Measurements from ENCODE around the gene NINJ1.
"Not testable (repeated sequence)": the region's sequence is repeated elsewhere in the genome, so short reads cannot be mapped to it uniquely, and the experiment has no call there.

The NINJ1 gene

DNA sequence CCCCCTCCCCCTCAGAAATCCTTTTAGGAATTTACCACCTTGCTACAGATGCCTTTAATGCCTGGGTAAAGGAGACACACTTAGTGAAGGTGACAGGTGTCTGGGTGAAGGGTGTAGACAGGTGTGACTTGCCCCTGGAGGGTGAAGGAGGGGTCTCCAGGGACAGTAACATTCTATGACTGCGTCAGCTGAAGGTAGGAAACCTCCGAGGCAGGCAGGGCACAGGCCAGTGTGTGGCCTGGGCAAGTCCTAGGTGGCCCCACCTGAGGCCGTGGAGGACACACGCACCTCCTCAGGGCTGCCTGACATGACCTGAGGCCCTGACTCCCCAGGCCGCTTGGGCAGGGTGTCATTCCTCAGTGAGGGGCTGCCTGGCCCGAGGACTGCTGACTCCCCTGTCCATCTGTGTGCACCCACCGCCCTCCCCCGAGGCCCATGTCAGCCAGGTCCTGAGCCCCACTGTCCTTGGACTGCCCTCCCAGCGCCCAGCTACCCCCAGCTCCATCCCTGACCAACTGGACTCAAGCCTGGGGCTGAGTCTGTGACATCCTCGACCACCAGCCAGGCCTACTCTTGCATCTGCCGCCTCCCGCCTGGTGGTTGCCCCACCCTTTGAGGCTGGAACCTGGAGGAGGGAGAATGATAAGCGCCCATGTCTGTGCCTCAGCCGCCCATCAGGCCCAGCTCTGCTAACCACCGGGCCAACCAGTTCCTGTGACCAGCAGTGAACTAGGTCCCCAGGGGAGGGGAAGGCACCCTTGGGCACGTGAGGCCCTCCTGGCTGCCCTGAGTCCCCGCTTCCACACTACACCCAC is 19.7 kb downstream of the NINJ1 start:
- Histone ChIP-seq H3K27me3 (ENCODE audit: control insufficient read depth, insufficient read depth, low read length) (no peaks in the 10 kb centered on the region), H3K9ac (ENCODE audit: low read depth, low read length) (no peak overlapping the region), H3K4me3 (ENCODE audit: low read depth, low read length) (no peak overlapping the region), H3K9me3 (ENCODE audit: control insufficient read depth, insufficient read depth, low read length) (no peaks in the 10 kb centered on the region), H3K4me1 (ENCODE audit: control insufficient read depth, insufficient read depth, low read length) (peaks cover 3% of the 10 kb centered on the region), H3K36me3 (ENCODE audit: control insufficient read depth, insufficient read depth, low read length) (peaks cover 7% of the 10 kb centered on the region)

DNA sequence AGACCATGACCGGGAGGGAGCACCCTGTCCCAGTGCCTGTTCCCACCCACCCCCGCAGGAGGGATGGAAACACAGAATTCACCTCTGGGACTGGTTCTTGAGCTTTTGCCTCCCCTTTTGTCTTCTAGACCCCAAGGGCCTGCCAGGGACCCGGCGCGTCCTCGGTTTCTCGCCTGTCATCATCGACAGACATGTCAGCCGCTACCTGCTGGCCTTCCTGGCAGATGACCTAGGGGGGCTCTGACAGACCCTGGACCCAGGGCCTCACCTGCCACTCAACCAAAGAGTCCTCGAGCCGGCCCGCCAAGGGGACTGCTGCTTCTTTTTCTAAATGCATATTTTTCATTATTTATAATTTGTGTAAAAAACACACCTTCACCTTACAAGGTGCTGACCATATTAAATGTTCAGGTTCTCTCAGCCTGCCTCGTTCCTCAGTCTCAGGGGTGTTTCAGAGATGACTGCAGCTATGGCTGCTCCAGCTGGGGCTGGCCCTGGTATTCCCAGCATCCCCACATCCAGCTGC is 21.1 kb downstream of the NINJ1 start:
- Histone ChIP-seq H3K4me3 (ENCODE audit: low read depth, low read length) (no peak overlapping the region), H3K4me1 (ENCODE audit: control insufficient read depth, insufficient read depth, low read length) (peaks cover 3% of the 10 kb centered on the region), H3K9ac (ENCODE audit: low read depth, low read length) (no peak overlapping the region), H3K9me3 (ENCODE audit: control insufficient read depth, insufficient read depth, low read length) (no peaks in the 10 kb centered on the region), H3K36me3 (ENCODE audit: control insufficient read depth, insufficient read depth, low read length) (peaks cover 7% of the 10 kb centered on the region), H3K27me3 (ENCODE audit: control insufficient read depth, insufficient read depth, low read length) (no peaks in the 10 kb centered on the region)

DNA sequence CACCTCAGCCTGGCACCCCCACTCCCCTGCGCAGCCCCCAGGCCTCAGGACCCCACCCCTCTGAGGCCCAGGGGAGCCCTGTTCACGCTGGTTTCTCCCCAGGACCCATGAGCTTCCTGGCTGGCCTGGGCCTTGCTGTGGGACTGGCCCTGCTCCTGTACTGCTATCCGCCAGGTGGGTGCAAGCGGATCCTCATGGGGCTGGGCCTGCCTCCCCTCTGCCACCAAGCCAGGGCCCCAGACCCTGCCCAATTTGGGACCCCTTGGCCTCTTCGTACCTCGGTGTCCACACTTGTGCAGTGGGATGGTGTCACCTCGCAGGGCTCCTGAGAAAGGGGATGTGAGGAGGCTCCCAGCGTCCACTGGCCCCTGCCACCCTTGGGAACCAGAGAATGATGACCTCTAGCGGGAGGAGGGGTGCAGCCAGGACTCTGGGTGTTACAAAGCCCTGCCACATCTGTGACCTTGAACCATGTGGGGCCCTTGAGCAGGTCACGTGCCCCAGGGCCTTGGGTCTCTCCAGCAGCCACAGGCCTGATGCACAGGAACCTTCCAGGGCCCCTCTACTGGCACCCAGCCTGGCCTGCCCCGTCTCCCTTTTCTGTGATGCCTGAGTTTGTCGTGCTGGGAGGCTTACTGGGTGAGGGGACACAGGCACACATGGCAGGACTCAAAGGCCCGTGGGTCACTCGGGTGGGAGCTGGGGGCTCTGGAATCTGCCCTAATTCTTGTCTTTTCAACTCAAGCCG is 21.8 kb downstream of the NINJ1 start:
- Histone ChIP-seq H3K4me3 (ENCODE audit: low read depth, low read length) (no peak overlapping the region), H3K4me1 (ENCODE audit: control insufficient read depth, insufficient read depth, low read length) (peaks cover 3% of the 10 kb centered on the region), H3K27me3 (ENCODE audit: control insufficient read depth, insufficient read depth, low read length) (no peaks in the 10 kb centered on the region), H3K9ac (ENCODE audit: low read depth, low read length) (no peak overlapping the region), H3K36me3 (ENCODE audit: control insufficient read depth, insufficient read depth, low read length) (peaks cover 7% of the 10 kb centered on the region), H3K9me3 (ENCODE audit: control insufficient read depth, insufficient read depth, low read length) (no peaks in the 10 kb centered on the region)

DNA sequence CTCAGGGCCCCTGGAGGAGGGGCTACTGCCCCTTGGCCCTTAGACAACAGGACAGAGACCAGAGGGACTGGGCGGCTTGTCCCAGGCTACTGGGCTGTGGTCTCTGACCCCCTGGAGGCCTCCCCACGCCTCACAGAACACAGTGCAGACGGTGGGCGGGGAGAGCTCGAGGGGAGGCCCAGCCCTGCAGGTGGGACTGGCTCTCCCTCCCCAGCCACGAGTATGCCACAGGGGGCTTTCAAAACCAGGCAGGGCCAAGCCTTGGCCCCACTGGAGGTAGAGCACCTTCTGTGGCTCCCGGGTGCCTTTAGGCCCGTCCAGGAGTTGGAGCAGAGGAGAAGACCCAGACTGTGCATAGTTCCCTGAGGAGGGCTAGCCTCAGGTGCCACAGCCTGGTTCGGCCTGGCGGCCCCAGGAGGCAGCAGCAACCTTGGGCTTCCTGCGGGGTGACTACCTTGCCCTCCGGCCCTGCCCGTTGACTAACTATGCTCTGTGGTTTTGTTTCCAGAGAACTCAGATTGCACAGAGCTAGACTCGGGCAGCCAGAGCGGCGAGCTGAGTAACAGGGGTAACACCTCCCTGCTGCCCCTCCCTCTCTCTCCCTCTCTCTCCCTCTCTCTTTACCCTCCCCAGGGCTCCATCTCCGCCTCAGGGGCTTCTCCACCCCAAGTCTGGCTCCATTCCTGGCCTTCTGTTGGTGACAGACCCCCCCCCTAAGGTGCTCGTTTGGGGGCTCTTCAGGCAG is 22.5 kb downstream of the NINJ1 start:
- peaks cover 3% of the 10 kb centered on the region for H3K4me1 ChIP-seq (ENCODE audit: control insufficient read depth, insufficient read depth, low read length)
- no peak overlapping the region for H3K9ac ChIP-seq (ENCODE audit: low read depth, low read length)
- H3K36me3 ChIP-seq (ENCODE audit: control insufficient read depth, insufficient read depth, low read length), result peaks cover 7% of the 10 kb centered on the region
- H3K9me3 ChIP-seq (ENCODE audit: control insufficient read depth, insufficient read depth, low read length), result no peaks in the 10 kb centered on the region
- H3K4me3 ChIP-seq (ENCODE audit: low read depth, low read length), result no peak overlapping the region
- no peaks in the 10 kb centered on the region for H3K27me3 ChIP-seq (ENCODE audit: control insufficient read depth, insufficient read depth, low read length)

DNA sequence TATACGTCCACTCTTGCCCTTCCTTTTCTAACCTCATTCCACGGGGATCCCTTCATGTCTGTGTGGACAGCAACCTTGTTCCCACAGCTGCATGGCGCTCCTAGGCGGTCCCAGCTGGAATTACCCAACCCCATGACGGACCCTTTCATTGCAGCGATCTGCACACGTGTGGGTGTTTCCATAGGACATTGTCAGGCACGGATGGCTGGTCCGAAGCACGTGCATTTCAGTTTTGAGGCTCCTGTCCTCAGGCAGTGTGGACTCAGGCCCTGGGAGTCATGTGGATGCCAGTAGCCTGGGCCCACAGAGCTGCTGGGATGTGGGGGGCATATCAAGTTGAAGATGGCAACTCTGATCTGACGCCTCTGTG is 23.1 kb downstream of the NINJ1 start:
- no peak overlapping the region for H3K4me3 ChIP-seq (ENCODE audit: low read depth, low read length)
- no peak overlapping the region for H3K9ac ChIP-seq (ENCODE audit: low read depth, low read length)
- H3K4me1 ChIP-seq (ENCODE audit: control insufficient read depth, insufficient read depth, low read length), result no peaks in the 10 kb centered on the region
- peaks cover 7% of the 10 kb centered on the region for H3K36me3 ChIP-seq (ENCODE audit: control insufficient read depth, insufficient read depth, low read length)
- no peaks in the 10 kb centered on the region for H3K27me3 ChIP-seq (ENCODE audit: control insufficient read depth, insufficient read depth, low read length)
- H3K9me3 ChIP-seq (ENCODE audit: control insufficient read depth, insufficient read depth, low read length), result no peaks in the 10 kb centered on the region

DNA sequence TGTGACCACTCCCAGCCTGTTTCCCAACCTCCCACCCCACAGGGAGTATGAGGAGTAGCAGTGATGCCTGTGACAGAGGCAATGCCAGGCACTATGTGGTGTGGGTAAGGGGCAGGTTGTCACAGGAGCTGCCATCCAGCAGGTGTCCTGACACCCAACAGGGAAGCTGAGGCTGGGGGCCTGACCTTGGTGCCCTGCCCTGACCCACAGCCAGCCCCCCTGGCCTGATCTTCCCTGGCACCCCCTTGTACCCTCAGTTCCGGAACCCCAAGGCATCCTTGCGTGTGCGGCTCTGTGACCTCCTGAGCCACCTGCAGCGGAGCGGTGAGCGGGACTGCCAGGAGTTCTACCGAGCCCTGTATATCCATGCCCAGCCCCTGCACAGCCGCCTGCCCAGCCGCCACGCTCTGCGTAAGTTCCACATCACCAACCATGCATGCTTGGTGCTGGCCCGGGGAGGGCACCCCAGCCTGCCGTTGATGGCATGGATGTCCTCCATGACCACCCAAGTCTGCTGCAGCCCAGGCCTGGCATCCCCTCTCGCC is 23.7 kb downstream of the NINJ1 start:
- Histone ChIP-seq H3K27me3 (ENCODE audit: control insufficient read depth, insufficient read depth, low read length) (no peaks in the 10 kb centered on the region), H3K36me3 (ENCODE audit: control insufficient read depth, insufficient read depth, low read length) (peaks cover 7% of the 10 kb centered on the region), H3K9me3 (ENCODE audit: control insufficient read depth, insufficient read depth, low read length) (no peaks in the 10 kb centered on the region), H3K9ac (ENCODE audit: low read depth, low read length) (no peak overlapping the region), H3K4me3 (ENCODE audit: low read depth, low read length) (no peak overlapping the region), H3K4me1 (ENCODE audit: control insufficient read depth, insufficient read depth, low read length) (no peaks in the 10 kb centered on the region)

DNA sequence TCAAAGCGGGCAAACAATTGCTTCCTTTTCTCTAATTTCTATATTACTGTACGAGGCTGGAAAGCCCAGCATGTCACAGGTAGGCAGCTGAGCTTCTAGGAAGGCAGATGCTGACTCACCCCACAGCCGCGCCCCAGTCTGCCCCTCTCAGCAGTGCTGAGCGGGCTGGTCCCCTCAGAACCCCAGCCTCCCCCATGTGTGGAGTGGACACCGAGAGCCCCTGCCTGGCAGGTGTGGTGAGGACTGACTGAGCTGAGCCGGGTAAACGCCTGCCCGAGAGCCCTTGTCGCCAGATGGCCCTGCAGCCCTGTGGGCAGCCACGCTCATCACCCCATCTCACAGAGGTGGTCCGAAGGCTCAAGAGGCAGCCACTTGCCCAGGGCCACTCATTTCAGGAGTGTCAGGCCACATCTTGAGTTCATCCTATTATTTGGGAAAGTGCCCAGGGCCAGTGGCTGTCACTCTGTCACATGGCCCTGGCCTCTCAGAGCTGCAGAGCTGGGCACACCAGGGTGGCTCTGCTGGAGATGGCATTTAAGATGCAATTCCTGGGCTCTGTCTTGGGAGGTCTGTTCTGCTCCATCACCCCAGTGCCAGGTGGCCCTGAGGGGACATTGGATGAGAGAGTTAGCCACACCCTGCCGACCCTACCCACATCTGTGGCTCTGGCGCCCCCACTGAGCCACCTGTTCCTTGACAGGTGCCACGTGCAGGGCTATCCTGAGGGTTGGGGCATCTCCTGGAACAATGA is 25.6 kb downstream of the NINJ1 start:
- Histone ChIP-seq H3K27me3 (ENCODE audit: control insufficient read depth, insufficient read depth, low read length) (no peaks in the 10 kb centered on the region), H3K9ac (ENCODE audit: low read depth, low read length) (no peak overlapping the region), H3K36me3 (ENCODE audit: control insufficient read depth, insufficient read depth, low read length) (peaks cover 7% of the 10 kb centered on the region), H3K4me1 (ENCODE audit: control insufficient read depth, insufficient read depth, low read length) (no peaks in the 10 kb centered on the region), H3K9me3 (ENCODE audit: control insufficient read depth, insufficient read depth, low read length) (no peaks in the 10 kb centered on the region), H3K4me3 (ENCODE audit: low read depth, low read length) (no peak overlapping the region)

DNA sequence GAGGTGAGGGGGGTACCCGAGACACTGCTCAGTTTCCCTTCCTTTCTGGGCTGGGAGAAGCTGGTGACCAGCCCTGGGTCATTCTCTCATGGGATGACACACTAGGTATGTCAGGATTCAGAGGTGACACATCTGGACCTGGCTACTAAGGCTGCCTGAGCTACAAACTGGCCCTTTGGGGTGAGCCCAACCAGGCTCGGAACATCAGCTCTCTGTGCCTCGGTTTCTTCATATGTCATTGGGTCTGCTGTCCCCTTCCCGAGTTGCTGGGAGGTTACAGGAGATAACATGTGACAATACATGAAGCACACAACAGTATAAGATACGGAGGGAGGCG is 26.3 kb downstream of the NINJ1 start:
- no peaks in the 10 kb centered on the region for H3K4me1 ChIP-seq (ENCODE audit: control insufficient read depth, insufficient read depth, low read length)
- no peaks in the 10 kb centered on the region for H3K9me3 ChIP-seq (ENCODE audit: control insufficient read depth, insufficient read depth, low read length)
- no peak overlapping the region for H3K4me3 ChIP-seq (ENCODE audit: low read depth, low read length)
- H3K36me3 ChIP-seq (ENCODE audit: control insufficient read depth, insufficient read depth, low read length), result peaks cover 7% of the 10 kb centered on the region
- H3K27me3 ChIP-seq (ENCODE audit: control insufficient read depth, insufficient read depth, low read length), result no peaks in the 10 kb centered on the region
- no peak overlapping the region for H3K9ac ChIP-seq (ENCODE audit: low read depth, low read length)

DNA sequence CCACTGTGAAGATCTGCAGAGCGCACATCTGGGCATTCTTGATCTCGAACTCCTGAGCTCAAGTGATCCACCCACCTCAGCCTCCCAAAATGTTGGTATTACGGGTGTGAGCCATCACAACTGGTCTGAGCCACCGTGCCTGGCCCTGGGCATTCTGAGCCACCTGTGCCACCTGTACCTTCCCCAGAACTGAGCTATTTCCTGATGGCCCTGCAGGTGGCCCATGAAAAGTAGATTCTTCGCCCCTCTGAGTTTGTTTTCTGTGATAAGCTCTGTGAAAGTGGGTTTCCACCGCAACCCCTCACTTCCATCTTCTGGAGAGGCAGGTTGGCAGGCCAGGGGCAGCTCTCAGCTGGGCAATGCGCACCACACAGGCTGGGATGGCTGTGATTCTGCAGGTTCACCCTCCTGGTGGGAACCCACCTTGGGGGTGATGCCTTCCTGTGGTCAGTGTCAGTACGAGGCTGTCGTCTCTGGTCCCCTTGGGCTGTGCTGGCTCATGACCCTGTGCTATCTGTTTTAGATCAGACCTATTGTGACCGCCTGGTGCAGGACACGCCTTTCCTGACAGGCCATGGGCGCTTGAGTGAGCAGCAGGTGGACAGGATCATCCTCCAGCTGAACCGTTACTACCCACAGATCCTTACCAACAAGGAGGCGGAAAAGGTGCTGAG is 26.8 kb downstream of the NINJ1 start:
- Histone ChIP-seq H3K4me1 (ENCODE audit: control insufficient read depth, insufficient read depth, low read length) (no peaks in the 10 kb centered on the region), H3K9me3 (ENCODE audit: control insufficient read depth, insufficient read depth, low read length) (no peaks in the 10 kb centered on the region), H3K9ac (ENCODE audit: low read depth, low read length) (no peak overlapping the region), H3K27me3 (ENCODE audit: control insufficient read depth, insufficient read depth, low read length) (no peaks in the 10 kb centered on the region), H3K4me3 (ENCODE audit: low read depth, low read length) (no peak overlapping the region), H3K36me3 (ENCODE audit: control insufficient read depth, insufficient read depth, low read length) (peaks cover 4% of the 10 kb centered on the region)

DNA sequence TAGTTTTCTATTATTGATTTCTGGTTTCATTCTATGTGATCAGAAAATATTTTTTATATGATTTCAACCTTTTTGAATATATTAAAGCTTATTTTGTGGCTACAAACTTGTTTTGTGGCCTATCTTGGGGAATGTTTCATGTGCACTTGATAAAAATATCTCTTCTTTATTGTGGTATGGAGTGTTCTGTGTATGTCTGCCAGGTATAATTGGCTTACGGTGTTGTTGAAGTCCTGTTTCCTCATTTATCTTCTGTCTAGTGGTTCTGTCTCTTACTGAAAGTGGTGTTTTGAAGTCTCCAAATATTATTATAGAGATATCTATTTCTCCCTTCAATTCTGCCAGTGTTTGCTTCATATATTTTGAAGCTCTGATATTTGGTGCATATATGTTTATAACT is 28.4 kb downstream of the NINJ1 start:
- Histone ChIP-seq H3K9ac (ENCODE audit: low read depth, low read length) (no peak overlapping the region), H3K27me3 (ENCODE audit: control insufficient read depth, insufficient read depth, low read length) (no peaks in the 10 kb centered on the region), H3K4me1 (ENCODE audit: control insufficient read depth, insufficient read depth, low read length) (no peaks in the 10 kb centered on the region), H3K9me3 (ENCODE audit: control insufficient read depth, insufficient read depth, low read length) (no peaks in the 10 kb centered on the region), H3K4me3 (ENCODE audit: low read depth, low read length) (no peak overlapping the region), H3K36me3 (ENCODE audit: control insufficient read depth, insufficient read depth, low read length) (peaks cover 3% of the 10 kb centered on the region)

DNA sequence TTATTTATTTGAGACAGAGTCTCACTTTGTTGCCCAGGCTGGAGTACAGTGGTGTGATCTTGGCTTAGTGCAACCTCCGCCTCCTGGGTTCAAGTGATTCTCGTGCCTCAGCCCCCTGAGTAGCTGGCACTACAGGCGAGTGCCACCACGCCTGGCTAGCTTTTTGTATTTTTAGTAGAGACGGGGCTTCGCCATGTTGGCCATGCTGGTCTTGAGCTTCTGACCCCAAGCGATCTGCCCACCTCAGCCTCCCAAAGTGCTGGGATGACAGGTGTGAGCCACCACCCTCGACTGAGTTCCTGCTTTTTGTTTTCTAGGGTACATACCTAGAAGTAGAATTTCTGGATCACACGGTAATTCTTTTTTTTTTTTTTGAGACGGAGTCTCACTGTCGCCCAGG is 33.0 kb downstream of the NINJ1 start:
- H3K27me3 ChIP-seq (ENCODE audit: control insufficient read depth, insufficient read depth, low read length); H3K9ac ChIP-seq (ENCODE audit: low read depth, low read length); H3K4me3 ChIP-seq (ENCODE audit: low read depth, low read length); H3K36me3 ChIP-seq (ENCODE audit: control insufficient read depth, insufficient read depth, low read length); H3K4me1 ChIP-seq (ENCODE audit: control insufficient read depth, insufficient read depth, low read length); H3K9me3 ChIP-seq (ENCODE audit: control insufficient read depth, insufficient read depth, low read length): not testable (repeated sequence)
